ENCODE data around the gene SPSB1. TPM values are rescaled to one million over a fixed set of nuclear protein-coding genes. Genes with fewer than 3 reads are reported as not detected.

The SPSB1 gene
- polyA plus RNA-seq, 1 experiment = 20.3 TPM

DNA sequence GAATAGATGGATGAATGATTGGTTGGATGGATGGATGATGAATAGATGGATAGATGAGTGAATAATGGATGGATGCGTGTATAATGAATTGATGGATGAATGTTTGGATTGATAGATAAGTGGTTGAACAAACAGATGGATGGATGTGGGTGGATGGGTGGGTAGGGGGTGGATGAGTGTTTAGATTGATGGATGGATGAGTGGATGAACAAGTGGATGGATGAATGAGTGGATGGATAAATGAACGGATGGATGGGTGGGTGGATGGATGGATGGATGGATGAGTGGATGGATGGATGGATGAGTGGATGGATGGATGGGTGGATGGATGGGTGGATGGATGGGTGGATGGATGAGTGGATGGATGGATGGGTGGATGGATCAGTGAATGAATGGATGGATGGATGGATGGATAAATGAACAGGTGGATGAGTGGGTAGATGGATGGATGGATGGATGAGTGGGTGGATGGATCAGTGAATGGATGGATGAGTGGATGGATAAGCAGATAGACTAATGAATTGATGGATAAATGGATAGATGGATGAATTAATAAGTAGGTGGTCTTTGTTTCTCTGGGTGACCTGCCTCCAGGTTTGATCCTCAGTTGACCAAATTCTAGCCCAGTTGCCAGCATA is 64.3 kb downstream of the SPSB1 start:
- ChIA-PET POLR2A (no interaction called here), CTCF (no interaction called here)
- Histone ChIP-seq H3K4me3 (ENCODE audit: low read depth, low read length) (no peak overlapping the region), H3K9me3 (ENCODE audit: control insufficient read depth, insufficient read depth, low read length) (no peaks in the 10 kb centered on the region), H3K27ac (ENCODE audit: low read depth, low read length) (no peak overlapping the region), H3K27me3 (ENCODE audit: control insufficient read depth, insufficient read depth, low read length) (no peaks in the 10 kb centered on the region)
- TF ChIP-seq, protein P1, sequence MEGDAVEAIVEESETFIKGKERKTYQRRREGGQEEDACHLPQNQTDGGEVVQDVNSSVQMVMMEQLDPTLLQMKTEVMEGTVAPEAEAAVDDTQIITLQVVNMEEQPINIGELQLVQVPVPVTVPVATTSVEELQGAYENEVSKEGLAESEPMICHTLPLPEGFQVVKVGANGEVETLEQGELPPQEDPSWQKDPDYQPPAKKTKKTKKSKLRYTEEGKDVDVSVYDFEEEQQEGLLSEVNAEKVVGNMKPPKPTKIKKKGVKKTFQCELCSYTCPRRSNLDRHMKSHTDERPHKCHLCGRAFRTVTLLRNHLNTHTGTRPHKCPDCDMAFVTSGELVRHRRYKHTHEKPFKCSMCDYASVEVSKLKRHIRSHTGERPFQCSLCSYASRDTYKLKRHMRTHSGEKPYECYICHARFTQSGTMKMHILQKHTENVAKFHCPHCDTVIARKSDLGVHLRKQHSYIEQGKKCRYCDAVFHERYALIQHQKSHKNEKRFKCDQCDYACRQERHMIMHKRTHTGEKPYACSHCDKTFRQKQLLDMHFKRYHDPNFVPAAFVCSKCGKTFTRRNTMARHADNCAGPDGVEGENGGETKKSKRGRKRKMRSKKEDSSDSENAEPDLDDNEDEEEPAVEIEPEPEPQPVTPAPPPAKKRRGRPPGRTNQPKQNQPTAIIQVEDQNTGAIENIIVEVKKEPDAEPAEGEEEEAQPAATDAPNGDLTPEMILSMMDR (IDR thresholded peaks at IDR 0.05; ENCODE audit: low read depth, low read length) = no peak
- no peak for DNase-seq (ENCODE audit: low read depth, low spot score)

DNA sequence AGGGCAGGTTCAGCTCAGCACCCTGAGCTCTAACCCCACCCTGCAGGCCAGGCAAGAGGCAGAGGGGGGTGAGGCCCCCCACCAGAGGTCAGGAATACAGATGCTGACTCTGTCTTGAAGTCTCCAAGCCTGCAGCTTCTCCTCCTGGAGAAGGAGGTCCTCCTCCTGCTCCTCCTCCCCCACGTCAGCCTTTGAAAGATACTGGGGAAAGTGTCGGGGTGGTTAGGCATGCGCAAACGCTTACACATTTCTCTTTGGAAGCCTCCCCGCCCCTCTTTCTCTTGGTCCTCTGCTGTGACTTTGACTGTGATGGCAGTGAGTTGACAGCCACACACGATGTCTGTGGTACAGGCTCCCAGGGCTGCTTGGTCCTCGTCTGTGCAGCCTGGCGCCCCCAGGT is 65.3 kb downstream of the SPSB1 start:
- Histone ChIP-seq H3K9me3 (ENCODE audit: control insufficient read depth, insufficient read depth, low read length) (no peaks in the 10 kb centered on the region), H3K27ac (ENCODE audit: low read depth, low read length) (no peak overlapping the region), H3K4me3 (ENCODE audit: low read depth, low read length) (no peak overlapping the region), H3K27me3 (ENCODE audit: control insufficient read depth, insufficient read depth, low read length) (no peaks in the 10 kb centered on the region)
- no peak for DNase-seq (ENCODE audit: low read depth, low spot score)
- TF ChIP-seq, protein P1 (IDR thresholded peaks at IDR 0.05; ENCODE audit: low read depth, low read length) = no peak
- ChIA-PET CTCF (interaction anchor here (0.6 kb wide), 1 partner anchor 90 kb away, joined by 3 read pairs; no protein-coding TSS in a partner anchor), POLR2A (no interaction called here)

DNA sequence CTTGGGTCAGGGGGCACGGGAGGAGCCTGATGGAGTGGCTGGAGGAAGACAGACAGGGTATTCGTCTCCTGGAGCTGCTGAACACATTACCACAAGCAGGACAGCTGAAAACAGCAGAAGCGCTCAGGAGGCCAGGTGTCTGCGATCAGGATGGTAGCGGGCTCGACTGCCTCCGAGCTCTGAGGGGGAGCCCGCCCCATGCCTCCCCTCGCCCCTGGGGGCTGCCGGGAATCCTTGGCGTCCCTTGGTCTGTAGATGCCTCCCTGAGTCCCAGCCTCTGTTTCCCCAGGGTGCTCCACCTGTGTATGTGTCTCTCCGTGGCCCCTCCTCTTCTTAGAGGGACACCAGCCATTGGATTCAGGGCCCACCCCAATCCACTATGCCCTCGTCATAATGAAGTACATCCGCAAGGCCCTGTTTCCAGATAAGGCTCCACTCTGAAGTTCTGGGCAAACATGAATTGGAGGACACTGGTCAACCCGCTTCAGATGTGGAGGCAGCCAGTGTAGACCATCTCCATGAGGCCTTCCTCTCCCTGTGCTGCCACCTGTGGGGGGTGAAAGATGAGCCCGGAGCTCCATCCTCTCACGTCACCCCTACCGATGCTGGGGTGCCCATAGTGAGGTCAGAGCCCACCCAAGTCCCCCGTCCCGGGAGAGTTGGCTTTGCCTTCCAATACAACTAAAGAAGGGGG is 67.8 kb downstream of the SPSB1 start:
- no peaks in the 10 kb centered on the region for H3K9me3 ChIP-seq (ENCODE audit: control insufficient read depth, insufficient read depth, low read length)
- CTCF ChIA-PET = no interaction called here
- DNase-seq (ENCODE audit: low read depth, low spot score) = no peak
- no peak overlapping the region for H3K27ac ChIP-seq (ENCODE audit: low read depth, low read length)
- TF ChIP-seq, protein P1 (IDR thresholded peaks at IDR 0.05; ENCODE audit: low read depth, low read length) = no peak
- H3K4me3 ChIP-seq (ENCODE audit: low read depth, low read length) = no peak overlapping the region
- POLR2A ChIA-PET = no interaction called here
- H3K27me3 ChIP-seq (ENCODE audit: control insufficient read depth, insufficient read depth, low read length) = no peaks in the 10 kb centered on the region

DNA sequence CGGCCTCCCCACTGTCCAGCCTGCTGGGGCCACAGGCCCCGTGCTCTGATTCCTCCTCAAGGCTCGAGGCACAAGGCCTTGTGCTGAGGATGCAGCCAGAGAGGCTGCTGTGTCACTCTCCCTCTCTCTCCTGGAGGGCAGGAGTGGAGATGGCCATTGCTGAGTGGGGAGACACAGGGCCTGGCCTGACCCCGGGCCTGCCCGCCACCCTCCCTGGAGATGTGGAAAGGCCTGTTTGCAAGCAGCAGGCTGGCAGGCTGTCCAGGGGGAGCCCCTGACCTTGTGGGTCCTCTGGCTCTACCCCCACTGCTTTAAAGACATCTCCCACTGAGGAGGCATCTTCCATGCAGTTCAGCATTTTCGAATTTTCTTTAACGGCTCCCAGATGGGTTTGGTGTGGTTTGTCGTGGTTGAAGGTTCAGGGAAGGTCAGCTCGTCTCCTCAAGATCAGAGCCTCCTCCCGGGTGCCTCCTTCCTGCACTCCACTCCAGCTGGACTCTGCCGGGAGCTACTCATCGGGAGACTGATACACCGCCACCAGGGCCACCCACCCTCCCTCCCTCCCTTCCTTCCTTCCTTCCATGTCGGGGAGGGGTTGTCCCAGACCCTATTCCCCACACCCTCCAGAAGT is 69.1 kb downstream of the SPSB1 start:
- POLR2A ChIA-PET = interaction anchor here (0.6 kb wide), 1 partner anchor 81 kb away, joined by 3 read pairs; no protein-coding TSS in a partner anchor

More for the DNA sequence above, 69.1 kb downstream of the SPSB1 start:
- Histone ChIP-seq H3K4me3 (ENCODE audit: low read depth, low read length) (no peak overlapping the region), H3K27ac (ENCODE audit: low read depth, low read length) (peak overlapping the region; percentile 21), H3K9me3 (ENCODE audit: control insufficient read depth, insufficient read depth, low read length) (no peaks in the 10 kb centered on the region), H3K27me3 (ENCODE audit: control insufficient read depth, insufficient read depth, low read length) (no peaks in the 10 kb centered on the region)
- TF ChIP-seq, protein P1 (IDR thresholded peaks at IDR 0.05; ENCODE audit: low read depth, low read length) = no peak
- DNase-seq (ENCODE audit: low read depth, low spot score) = no peak
- CTCF ChIA-PET = no interaction called here

Measured in AG04450 (cell line).